ENCODE results near the gene DLG1. TPM values are rescaled to one million over a fixed set of nuclear protein-coding genes. Genes with fewer than 3 reads are reported as not detected.

DLG1 gene
- total RNA-seq, 1 donor from 2014 or later, result 115 TPM

- no peak overlapping the region for H3K4me3 ChIP-seq
- H3K4me1 ChIP-seq, result no peaks in the 10 kb centered on the region
- no peaks in the 10 kb centered on the region for H3K9me3 ChIP-seq
- H3K27me3 ChIP-seq, result no peaks in the 10 kb centered on the region
- TF ChIP-seq POLR2A (IDR thresholded peaks at IDR 0.05) (no peak), POLR2AphosphoS5 (IDR thresholded peaks at IDR 0.05; ENCODE audit: insufficient read depth in 1 of 2, low read depth in 1 of 2) (no peak), CTCF (IDR thresholded peaks at IDR 0.05) (no peak)
- intact Hi-C loops (cut with DNase I), result no loop called here
- no peak overlapping the region for H3K27ac ChIP-seq
- H3K36me3 ChIP-seq, result no peaks in the 10 kb centered on the region
- DNase-seq (ENCODE audit: extremely low spot score in 2 of 2), result no peak
Measured at GRCh38 chr3:197329382-197329781, 31.0 kb upstream of the DLG1 start.

- H3K27me3 ChIP-seq, result no peaks in the 10 kb centered on the region
- no peaks in the 10 kb centered on the region for H3K9me3 ChIP-seq
- intact Hi-C loops (cut with DNase I), result no loop called here
- DNase-seq (ENCODE audit: extremely low spot score in 2 of 2), result no peak
- no peaks in the 10 kb centered on the region for H3K4me1 ChIP-seq
- TF ChIP-seq POLR2A (IDR thresholded peaks at IDR 0.05) (no peak), CTCF (IDR thresholded peaks at IDR 0.05) (no peak), POLR2AphosphoS5 (IDR thresholded peaks at IDR 0.05; ENCODE audit: insufficient read depth in 1 of 2, low read depth in 1 of 2) (no peak)
- H3K36me3 ChIP-seq, result no peaks in the 10 kb centered on the region
- no peak overlapping the region for H3K4me3 ChIP-seq
- H3K27ac ChIP-seq, result peak overlapping the region; percentile 43
Measured at GRCh38 chr3:197328198-197328597, 29.8 kb upstream of the DLG1 start.

- TF ChIP-seq POLR2A (IDR thresholded peaks at IDR 0.05) (no peak), CTCF (IDR thresholded peaks at IDR 0.05) (no peak), POLR2AphosphoS5 (IDR thresholded peaks at IDR 0.05; ENCODE audit: insufficient read depth in 1 of 2, low read depth in 1 of 2) (no peak)
- no peak for DNase-seq (ENCODE audit: extremely low spot score in 2 of 2)
- intact Hi-C loops (cut with DNase I), result no loop called here
Measured at GRCh38 chr3:197327701-197328100, 29.3 kb upstream of the DLG1 start.

GRCh38 chr3:197325773-197326172, 27.4 kb upstream of the DLG1 start:
- intact Hi-C loops (cut with DNase I), result no loop called here
- no peaks in the 10 kb centered on the region for H3K27me3 ChIP-seq
- DNase-seq (ENCODE audit: extremely low spot score in 2 of 2), result no peak
- H3K27ac ChIP-seq, result no peak overlapping the region
- no peaks in the 10 kb centered on the region for H3K9me3 ChIP-seq
- no peaks in the 10 kb centered on the region for H3K4me1 ChIP-seq
- no peaks in the 10 kb centered on the region for H3K36me3 ChIP-seq
- no peak overlapping the region for H3K4me3 ChIP-seq
- no peak for TF ChIP-seq CTCF (IDR thresholded peaks at IDR 0.05)
- no peak for TF ChIP-seq POLR2A (IDR thresholded peaks at IDR 0.05)
- TF ChIP-seq POLR2AphosphoS5 (IDR thresholded peaks at IDR 0.05; ENCODE audit: insufficient read depth in 1 of 2, low read depth in 1 of 2), result no peak

More at GRCh38 chr3:197327701-197328100, 29.3 kb upstream of the DLG1 start:
- Histone ChIP-seq H3K36me3 (no peaks in the 10 kb centered on the region), H3K27ac (peak overlapping the region; percentile 43), H3K4me3 (no peak overlapping the region), H3K4me1 (no peaks in the 10 kb centered on the region), H3K27me3 (no peaks in the 10 kb centered on the region), H3K9me3 (no peaks in the 10 kb centered on the region)

GRCh38 chr3:197322149-197322548, 23.7 kb upstream of the DLG1 start:
- H3K9me3 ChIP-seq, result no peaks in the 10 kb centered on the region
- TF ChIP-seq POLR2AphosphoS5 (IDR thresholded peaks at IDR 0.05; ENCODE audit: insufficient read depth in 1 of 2, low read depth in 1 of 2), result no peak
- no peak for TF ChIP-seq POLR2A (IDR thresholded peaks at IDR 0.05)
- no peak for TF ChIP-seq CTCF (IDR thresholded peaks at IDR 0.05)
- H3K36me3 ChIP-seq, result no peaks in the 10 kb centered on the region
- no peak overlapping the region for H3K4me3 ChIP-seq
- H3K4me1 ChIP-seq, result peaks cover 7% of the 10 kb centered on the region
- no peak overlapping the region for H3K27ac ChIP-seq
- intact Hi-C loops (cut with DNase I), result no loop called here
- no peaks in the 10 kb centered on the region for H3K27me3 ChIP-seq
- no peak for DNase-seq (ENCODE audit: extremely low spot score in 2 of 2)
